ENCODE data around the gene AIRE.

GRCh38 chr21:44288251-44289110 lies 2.8 kb downstream of the AIRE start:
- TF ChIP-seq POLR2AphosphoS5 (IDR thresholded peaks at IDR 0.05; ENCODE audit: borderline replicate concordance, low read depth, low read length) (no peak), EZH2 (IDR thresholded peaks at IDR 0.05) (no peak), FOXP2 (optimal IDR thresholded peaks at IDR 0.05; ENCODE audit: control extremely low read depth, extremely low read length, insufficient read depth) (no peak)

Measured in SK-N-MC (cell line).